Astrocyte (in vitro differentiated cells and primary cell): ENCODE results near the gene CALHM1.
"Not testable (repeated sequence)": the region's sequence is repeated elsewhere in the genome, so short reads cannot be mapped to it uniquely, and the experiment has no call there.

Source experiments
- EZH2 ChIP-seq: IDR thresholded peaks from 2 replicates; pipeline ENCODE4 v1.6.1; 2012; ENCODE audit warnings: mild to moderate bottlenecking, low read length, inconsistent platforms; ENCODE audit not compliant: insufficient read depth
- TF ChIP-seq, protein P1 (sequence below): IDR thresholded peaks from 2 replicates; pipeline ENCODE4 v1.5.1; 2011; ENCODE audit warnings: low read depth, mild to moderate bottlenecking, inconsistent platforms, low read length, moderate library complexity; ENCODE audit not compliant: insufficient read depth

GRCh38 chr10:103503777-103504176 is 45.1 kb upstream of the CALHM1 start:
- TF ChIP-seq, protein P1, sequence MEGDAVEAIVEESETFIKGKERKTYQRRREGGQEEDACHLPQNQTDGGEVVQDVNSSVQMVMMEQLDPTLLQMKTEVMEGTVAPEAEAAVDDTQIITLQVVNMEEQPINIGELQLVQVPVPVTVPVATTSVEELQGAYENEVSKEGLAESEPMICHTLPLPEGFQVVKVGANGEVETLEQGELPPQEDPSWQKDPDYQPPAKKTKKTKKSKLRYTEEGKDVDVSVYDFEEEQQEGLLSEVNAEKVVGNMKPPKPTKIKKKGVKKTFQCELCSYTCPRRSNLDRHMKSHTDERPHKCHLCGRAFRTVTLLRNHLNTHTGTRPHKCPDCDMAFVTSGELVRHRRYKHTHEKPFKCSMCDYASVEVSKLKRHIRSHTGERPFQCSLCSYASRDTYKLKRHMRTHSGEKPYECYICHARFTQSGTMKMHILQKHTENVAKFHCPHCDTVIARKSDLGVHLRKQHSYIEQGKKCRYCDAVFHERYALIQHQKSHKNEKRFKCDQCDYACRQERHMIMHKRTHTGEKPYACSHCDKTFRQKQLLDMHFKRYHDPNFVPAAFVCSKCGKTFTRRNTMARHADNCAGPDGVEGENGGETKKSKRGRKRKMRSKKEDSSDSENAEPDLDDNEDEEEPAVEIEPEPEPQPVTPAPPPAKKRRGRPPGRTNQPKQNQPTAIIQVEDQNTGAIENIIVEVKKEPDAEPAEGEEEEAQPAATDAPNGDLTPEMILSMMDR = not testable (repeated sequence)
- TF ChIP-seq EZH2 = not testable (repeated sequence)
